ENCODE measurements around the gene NR2F1-AS1. TPM values are rescaled to one million over a fixed set of nuclear protein-coding genes. Genes with fewer than 3 reads are reported as not detected.

The NR2F1-AS1 gene
- total RNA-seq, 1 experiment from 2014 or later: not detected

DNA sequence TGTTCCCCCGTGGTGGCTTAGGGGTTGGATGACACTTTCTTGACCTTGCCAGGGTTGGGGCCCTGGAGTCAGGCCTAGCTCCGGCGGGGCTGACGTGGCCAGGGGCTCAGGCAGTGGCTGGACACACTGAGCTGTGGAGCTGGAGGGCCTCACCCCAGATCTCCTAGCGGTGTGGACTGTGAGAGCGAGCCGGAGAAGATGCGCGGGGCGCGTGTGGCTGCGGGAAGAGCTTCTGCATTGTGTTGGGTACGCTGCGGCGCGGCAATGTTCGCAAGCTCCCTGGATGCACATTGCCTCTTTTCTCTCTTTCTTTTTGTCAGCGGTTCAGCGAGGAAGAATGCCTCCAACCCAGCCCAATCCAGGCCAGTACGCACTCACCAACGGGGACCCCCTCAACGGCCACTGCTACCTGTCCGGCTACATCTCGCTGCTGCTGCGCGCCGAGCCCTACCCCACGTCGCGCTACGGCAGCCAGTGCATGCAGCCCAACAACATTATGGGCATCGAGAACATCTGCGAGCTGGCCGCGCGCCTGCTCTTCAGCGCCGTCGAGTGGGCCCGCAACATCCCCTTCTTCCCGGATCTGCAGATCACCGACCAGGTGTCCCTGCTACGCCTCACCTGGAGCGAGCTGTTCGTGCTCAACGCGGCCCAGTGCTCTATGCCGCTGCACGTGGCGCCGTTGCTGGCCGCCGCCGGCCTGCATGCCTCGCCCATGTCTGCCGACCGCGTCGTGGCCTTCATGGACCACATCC is 6.8 kb upstream of the NR2F1-AS1 start:
- no peaks in the 10 kb centered on the region for H3K9me3 ChIP-seq
- no peaks in the 10 kb centered on the region for H3K36me3 ChIP-seq (ENCODE audit: control insufficient read depth, insufficient read depth, low read length)
- intact Hi-C loops (cut with micrococcal nuclease; ENCODE audit: unreplicated experiment): loop anchor here (10.0 kb wide), 1 partner anchor 727 kb away; no protein-coding TSS in a partner anchor
- no TSS peak for BruUV-seq (replicated peaks)
- Mint-ChIP-seq H3K27ac (ENCODE audit: unreplicated experiment) (no peak overlapping the region), H3K4me3 (ENCODE audit: unreplicated experiment) (no peak overlapping the region), H3K4me1 (ENCODE audit: low read depth, unreplicated experiment) (peaks cover 6% of the 10 kb centered on the region), H3K36me3 (ENCODE audit: insufficient read depth, unreplicated experiment) (no peaks in the 10 kb centered on the region), H3K27me3 (ENCODE audit: insufficient read depth, unreplicated experiment) (peaks cover 10% of the 10 kb centered on the region), H3K9me3 (ENCODE audit: unreplicated experiment) (no peaks in the 10 kb centered on the region)
- TF ChIP-seq CTCF (IDR thresholded peaks at IDR 0.05; ENCODE audit: insufficient read depth in 1 of 2, low read depth in 1 of 2, low read length in 1 of 2, severe bottlenecking in 1 of 2, unreplicated experiment in 1 of 2): no peak
- DNase-seq: no peak
- no peak overlapping the region for H3K4me3 ChIP-seq (ENCODE audit: low read depth, low read length)
- H3K27me3 ChIP-seq (replicated peaks; ENCODE audit: control insufficient read depth, insufficient read depth, low read length): no peaks in the 10 kb centered on the region
- ChIA-PET POLR2A (no interaction called here), CTCF (no interaction called here)
- H3K4me1 ChIP-seq: no peaks in the 10 kb centered on the region

DNA sequence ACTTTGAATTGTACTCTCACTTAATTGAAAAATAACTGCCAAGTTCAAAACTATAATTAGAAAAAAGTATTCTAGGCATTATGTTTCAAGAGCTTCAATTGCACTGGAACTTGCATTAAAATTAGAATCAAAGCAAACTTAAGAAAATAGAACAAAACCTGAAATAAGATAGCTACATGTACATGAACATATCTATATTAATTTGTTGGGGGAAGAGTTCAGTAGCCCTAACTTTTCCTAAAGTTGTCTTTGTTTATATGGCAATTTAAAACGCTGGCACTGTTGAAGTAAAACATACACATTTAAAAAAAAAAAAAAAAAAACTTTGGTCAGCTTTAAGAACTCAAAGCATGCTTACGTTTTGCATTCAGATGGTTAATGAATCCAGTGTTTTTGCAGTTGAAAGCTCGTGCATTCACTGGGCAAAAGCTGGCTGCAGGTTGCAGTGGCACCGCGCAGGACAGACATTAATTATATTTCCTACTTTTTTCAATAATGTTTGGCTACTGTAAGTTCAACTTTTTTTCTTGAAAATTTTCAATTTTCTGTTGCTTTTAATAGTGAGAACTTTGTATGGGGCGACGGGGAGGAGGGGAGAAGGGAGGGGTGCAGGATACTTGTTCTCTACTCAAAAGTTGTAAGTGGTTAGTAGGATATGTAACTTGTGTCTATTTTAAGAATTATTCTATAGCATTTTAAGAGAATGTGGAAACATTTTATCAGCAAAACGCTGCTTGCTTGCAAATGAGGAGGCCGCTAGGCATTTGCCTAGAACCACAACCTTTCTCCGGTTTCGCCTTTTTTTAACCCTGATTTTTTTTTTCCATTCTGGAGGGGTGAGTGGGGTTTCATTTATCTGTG is 5.9 kb upstream of the NR2F1-AS1 start:
- Histone ChIP-seq H3K36me3 (ENCODE audit: control insufficient read depth, insufficient read depth, low read length) (no peaks in the 10 kb centered on the region), H3K4me1 (no peaks in the 10 kb centered on the region), H3K27me3 (replicated peaks; ENCODE audit: control insufficient read depth, insufficient read depth, low read length) (no peaks in the 10 kb centered on the region), H3K4me3 (ENCODE audit: low read depth, low read length) (no peak overlapping the region), H3K9me3 (no peaks in the 10 kb centered on the region)
- POLR2A ChIA-PET: no interaction called here
- intact Hi-C loops (cut with micrococcal nuclease; ENCODE audit: unreplicated experiment): loop anchor here (10.0 kb wide), 1 partner anchor 728 kb away; no protein-coding TSS in a partner anchor
- no peak overlapping the region for H3K4me3 Mint-ChIP-seq (ENCODE audit: unreplicated experiment)
- no peak for TF ChIP-seq CTCF (IDR thresholded peaks at IDR 0.05; ENCODE audit: insufficient read depth in 1 of 2, low read depth in 1 of 2, low read length in 1 of 2, severe bottlenecking in 1 of 2, unreplicated experiment in 1 of 2)
- no peak for DNase-seq
- CTCF ChIA-PET: no interaction called here
- no TSS peak for BruUV-seq (replicated peaks)
- peaks cover 10% of the 10 kb centered on the region for H3K27me3 Mint-ChIP-seq (ENCODE audit: insufficient read depth, unreplicated experiment)
- H3K4me1 Mint-ChIP-seq (ENCODE audit: low read depth, unreplicated experiment): peaks cover 6% of the 10 kb centered on the region
- no peak overlapping the region for H3K27ac Mint-ChIP-seq (ENCODE audit: unreplicated experiment)
- H3K9me3 Mint-ChIP-seq (ENCODE audit: unreplicated experiment): no peaks in the 10 kb centered on the region
- no peaks in the 10 kb centered on the region for H3K36me3 Mint-ChIP-seq (ENCODE audit: insufficient read depth, unreplicated experiment)

DNA sequence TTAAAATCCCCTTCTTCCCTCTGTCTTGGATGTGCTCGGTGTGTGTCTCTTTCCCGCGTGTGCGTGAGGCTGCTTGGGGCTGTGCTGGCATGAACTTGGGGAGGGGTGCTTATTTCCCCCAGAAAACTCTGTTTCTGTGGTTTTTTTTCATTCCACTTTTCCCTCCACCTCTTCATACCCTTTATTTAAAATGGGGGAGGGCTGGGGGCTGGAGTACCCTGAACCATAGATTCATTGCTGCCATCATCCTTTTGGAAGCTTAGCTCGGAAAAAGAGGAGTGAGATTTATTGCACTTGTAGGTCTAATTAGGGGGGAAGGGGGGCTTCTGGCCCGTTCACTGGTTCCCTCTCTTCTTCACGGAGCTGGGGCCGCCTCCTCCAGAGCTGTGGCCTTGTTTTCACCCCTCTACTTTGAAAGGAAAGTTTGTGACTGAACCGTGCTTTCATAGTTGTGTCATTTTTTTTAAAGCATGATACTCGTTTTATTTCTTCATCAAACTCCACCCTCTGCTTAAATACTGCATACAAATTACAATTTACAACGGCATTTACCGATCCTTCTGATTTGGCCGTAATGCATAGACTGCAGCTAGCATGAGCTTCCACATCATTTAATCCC is 4.9 kb upstream of the NR2F1-AS1 start:
- Mint-ChIP-seq H3K27me3 (ENCODE audit: insufficient read depth, unreplicated experiment) (peaks cover 10% of the 10 kb centered on the region), H3K4me3 (ENCODE audit: unreplicated experiment) (peak overlapping the region; percentile 73), H3K9me3 (ENCODE audit: unreplicated experiment) (no peaks in the 10 kb centered on the region), H3K4me1 (ENCODE audit: low read depth, unreplicated experiment) (peaks cover 6% of the 10 kb centered on the region), H3K27ac (ENCODE audit: unreplicated experiment) (no peak overlapping the region), H3K36me3 (ENCODE audit: insufficient read depth, unreplicated experiment) (no peaks in the 10 kb centered on the region)
- Histone ChIP-seq H3K9me3 (no peaks in the 10 kb centered on the region), H3K4me3 (ENCODE audit: low read depth, low read length) (peak overlapping the region; percentile 15), H3K36me3 (ENCODE audit: control insufficient read depth, insufficient read depth, low read length) (no peaks in the 10 kb centered on the region), H3K27me3 (replicated peaks; ENCODE audit: control insufficient read depth, insufficient read depth, low read length) (no peaks in the 10 kb centered on the region), H3K4me1 (no peaks in the 10 kb centered on the region)
- ChIA-PET CTCF (no interaction called here), POLR2A (no interaction called here)
- DNase-seq: no peak
- no TSS peak for BruUV-seq (replicated peaks)
- intact Hi-C loops (cut with micrococcal nuclease; ENCODE audit: unreplicated experiment): loop anchor here (10.0 kb wide), 1 partner anchor 729 kb away; no protein-coding TSS in a partner anchor
- TF ChIP-seq CTCF (IDR thresholded peaks at IDR 0.05; ENCODE audit: insufficient read depth in 1 of 2, low read depth in 1 of 2, low read length in 1 of 2, severe bottlenecking in 1 of 2, unreplicated experiment in 1 of 2): no peak

Measured in Caco-2 (cell line).